ENCODE measurements around the gene SOX11.

SOX11 gene

DNA sequence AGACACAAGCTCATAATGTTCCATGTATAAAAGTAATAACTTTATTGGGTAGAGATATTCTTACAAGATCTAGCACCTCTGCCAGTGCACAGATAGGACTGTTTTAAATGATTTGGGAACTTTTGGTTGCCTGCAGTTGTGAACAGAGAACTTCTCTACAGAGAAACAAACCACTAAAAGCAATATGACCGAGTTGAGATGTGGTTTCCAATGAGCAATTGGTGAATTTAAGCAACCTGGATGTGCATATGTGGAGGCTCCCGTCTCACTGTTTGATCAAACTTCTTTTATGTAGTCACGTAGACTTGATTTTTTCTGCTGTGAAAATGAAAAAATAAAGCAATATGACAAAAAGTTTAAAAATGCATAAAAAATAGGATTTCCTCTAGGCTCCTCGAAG is 7.8 kb downstream of the SOX11 start:
- H2AFZ ChIP-seq (ENCODE audit: low read depth, low read length), result no peak overlapping the region
- H2BK12ac ChIP-seq (ENCODE audit: low read length in 2 of 2), result no peak overlapping the region
- no peak overlapping the region for H4K8ac ChIP-seq (ENCODE audit: low read length)
- DNase-seq, result no peak
- H3K27ac ChIP-seq (ENCODE audit: low read length, poor library complexity, severe bottlenecking), result no peak overlapping the region
- no peak overlapping the region for H3K23ac ChIP-seq (ENCODE audit: low read length in 2 of 2)
- peaks cover 0 to 18% of the 10 kb centered on the region in 2 experiments for H3K27me3 ChIP-seq (ENCODE audit: control insufficient read depth in 1 of 2, insufficient read depth in 1 of 2, low read length in 2 of 2)
- no peaks in the 10 kb centered on the region for H3K9me3 ChIP-seq (ENCODE audit: control insufficient read depth, low read length)
- no peak overlapping the region for H3K9ac ChIP-seq (ENCODE audit: low read length)
- H3K4me1 ChIP-seq (ENCODE audit: control insufficient read depth, insufficient read depth, low read depth, low read length), result no peaks in the 10 kb centered on the region
- no peak overlapping the region for H3K4me2 ChIP-seq (ENCODE audit: low read length, poor library complexity, severe bottlenecking)
- no peak overlapping the region for H2BK15ac ChIP-seq (ENCODE audit: low read depth, poor library complexity, severe bottlenecking)
- no peaks in the 10 kb centered on the region for H3K36me3 ChIP-seq (ENCODE audit: control insufficient read depth in 1 of 2, insufficient read depth in 2 of 2, low read depth in 1 of 2, low read length in 2 of 2)
- no peak overlapping the region for H4K91ac ChIP-seq (ENCODE audit: low read length)
- H3K4ac ChIP-seq (ENCODE audit: low read depth in 1 of 2, low read length in 2 of 2), result no peak overlapping the region
- H3K79me1 ChIP-seq (replicated peaks; ENCODE audit: low read length, poor library complexity, severe bottlenecking), result peaks cover 3% of the 10 kb centered on the region
- H3K18ac ChIP-seq (ENCODE audit: low read depth in 1 of 2, low read length in 2 of 2), result no peak overlapping the region
- 99% methylated on average over 4 of the region's 4 CpGs for WGBS
- no peak overlapping the region for H3K4me3 ChIP-seq (ENCODE audit: insufficient read depth in 1 of 2, low read depth in 1 of 2, low read length in 2 of 2)
- H2BK120ac ChIP-seq (ENCODE audit: low read depth, low read length), result no peak overlapping the region
- H2AK5ac ChIP-seq (ENCODE audit: low read length, severe bottlenecking), result no peak overlapping the region
- no peak overlapping the region for H2BK5ac ChIP-seq (ENCODE audit: low read depth, low read length, poor library complexity, severe bottlenecking)
- no peak overlapping the region for H3K14ac ChIP-seq (ENCODE audit: low read length in 2 of 2)

DNA sequence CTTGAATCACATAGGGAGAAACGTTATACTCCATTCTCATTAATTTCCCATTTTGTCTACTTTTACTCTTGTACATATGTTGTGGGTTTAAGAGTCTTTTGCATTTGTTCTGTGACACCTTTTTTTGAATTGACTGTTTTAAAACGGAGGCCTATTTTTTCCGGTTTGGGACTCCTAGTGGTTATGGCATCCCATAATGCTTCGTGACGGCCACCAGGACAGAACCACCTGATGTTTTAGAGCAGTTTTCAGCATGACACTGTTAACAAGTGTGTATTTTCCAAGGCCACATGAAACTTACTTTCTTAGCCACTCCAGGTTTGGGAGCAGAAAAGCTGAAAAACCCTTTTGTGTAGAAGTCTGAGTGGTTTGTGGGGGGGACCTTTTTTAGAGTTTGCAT is 8.4 kb downstream of the SOX11 start:
- Histone ChIP-seq H4K8ac (ENCODE audit: low read length) (no peak overlapping the region), H3K9me3 (ENCODE audit: control insufficient read depth, low read length) (no peaks in the 10 kb centered on the region), H2BK120ac (ENCODE audit: low read depth, low read length) (no peak overlapping the region), H3K36me3 (ENCODE audit: control insufficient read depth in 1 of 2, insufficient read depth in 2 of 2, low read depth in 1 of 2, low read length in 2 of 2) (no peaks in the 10 kb centered on the region), H3K14ac (ENCODE audit: low read length in 2 of 2) (no peak overlapping the region), H3K79me1 (replicated peaks; ENCODE audit: low read length, poor library complexity, severe bottlenecking) (peaks cover 3% of the 10 kb centered on the region), H3K27ac (ENCODE audit: low read length, poor library complexity, severe bottlenecking) (no peak overlapping the region), H2BK5ac (ENCODE audit: low read depth, low read length, poor library complexity, severe bottlenecking) (no peak overlapping the region), H3K4ac (ENCODE audit: low read depth in 1 of 2, low read length in 2 of 2) (no peak overlapping the region), H3K23ac (ENCODE audit: low read length in 2 of 2) (no peak overlapping the region), H3K4me3 (ENCODE audit: insufficient read depth in 1 of 2, low read depth in 1 of 2, low read length in 2 of 2) (no peak overlapping the region), H4K91ac (ENCODE audit: low read length) (no peak overlapping the region), H3K27me3 (ENCODE audit: control insufficient read depth in 1 of 2, insufficient read depth in 1 of 2, low read length in 2 of 2) (peaks cover 0 to 12% of the 10 kb centered on the region in 2 experiments), H3K4me1 (ENCODE audit: control insufficient read depth, insufficient read depth, low read depth, low read length) (no peaks in the 10 kb centered on the region), H2BK15ac (ENCODE audit: low read depth, poor library complexity, severe bottlenecking) (no peak overlapping the region), H3K4me2 (ENCODE audit: low read length, poor library complexity, severe bottlenecking) (no peak overlapping the region), H3K9ac (ENCODE audit: low read length) (no peak overlapping the region), H2AFZ (ENCODE audit: low read depth, low read length) (no peak overlapping the region), H3K18ac (ENCODE audit: low read depth in 1 of 2, low read length in 2 of 2) (no peak overlapping the region), H2BK12ac (ENCODE audit: low read length in 2 of 2) (no peak overlapping the region), H2AK5ac (ENCODE audit: low read length, severe bottlenecking) (no peak overlapping the region)
- DNase-seq, result no peak
- 99% methylated on average over 4 of the region's 5 CpGs for WGBS

DNA sequence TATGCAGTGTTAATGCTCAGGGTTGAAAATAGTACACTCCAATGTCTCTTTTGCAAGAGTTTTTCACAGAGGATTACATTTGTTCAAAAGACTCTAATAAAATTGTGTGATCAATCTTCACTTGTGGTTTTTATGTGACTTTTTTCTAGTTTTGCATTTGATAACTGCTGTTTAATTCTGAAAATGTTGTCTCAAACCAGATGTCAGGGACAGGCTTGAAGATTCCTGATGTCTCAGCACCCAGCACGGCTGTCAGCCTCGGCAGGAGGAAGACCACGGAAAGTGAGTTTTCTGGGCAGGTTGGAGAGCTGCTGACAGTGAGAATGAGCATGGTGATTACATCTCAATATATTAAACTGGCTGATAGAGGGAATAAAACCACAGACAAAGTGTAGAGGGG is 9.1 kb downstream of the SOX11 start:
- Histone ChIP-seq H4K8ac (ENCODE audit: low read length) (no peak overlapping the region), H2BK120ac (ENCODE audit: low read depth, low read length) (no peak overlapping the region), H2BK5ac (ENCODE audit: low read depth, low read length, poor library complexity, severe bottlenecking) (no peak overlapping the region), H3K36me3 (ENCODE audit: control insufficient read depth in 1 of 2, insufficient read depth in 2 of 2, low read depth in 1 of 2, low read length in 2 of 2) (no peaks in the 10 kb centered on the region), H3K18ac (ENCODE audit: low read depth in 1 of 2, low read length in 2 of 2) (no peak overlapping the region), H3K4me3 (ENCODE audit: insufficient read depth in 1 of 2, low read depth in 1 of 2, low read length in 2 of 2) (no peak overlapping the region), H3K27ac (ENCODE audit: low read length, poor library complexity, severe bottlenecking) (no peak overlapping the region), H3K27me3 (ENCODE audit: control insufficient read depth in 1 of 2, insufficient read depth in 1 of 2, low read length in 2 of 2) (peaks cover 0 to 9% of the 10 kb centered on the region in 2 experiments), H3K9ac (ENCODE audit: low read length) (no peak overlapping the region), H3K4me2 (ENCODE audit: low read length, poor library complexity, severe bottlenecking) (no peak overlapping the region), H3K4ac (ENCODE audit: low read depth in 1 of 2, low read length in 2 of 2) (no peak overlapping the region), H2BK15ac (ENCODE audit: low read depth, poor library complexity, severe bottlenecking) (no peak overlapping the region), H3K4me1 (ENCODE audit: control insufficient read depth, insufficient read depth, low read depth, low read length) (no peaks in the 10 kb centered on the region), H3K14ac (ENCODE audit: low read length in 2 of 2) (no peak overlapping the region), H2AFZ (ENCODE audit: low read depth, low read length) (no peak overlapping the region), H2BK12ac (ENCODE audit: low read length in 2 of 2) (no peak overlapping the region), H3K9me3 (ENCODE audit: control insufficient read depth, low read length) (no peaks in the 10 kb centered on the region), H3K79me1 (replicated peaks; ENCODE audit: low read length, poor library complexity, severe bottlenecking) (peaks cover 3% of the 10 kb centered on the region), H4K91ac (ENCODE audit: low read length) (no peak overlapping the region), H3K23ac (ENCODE audit: low read length in 2 of 2) (no peak overlapping the region), H2AK5ac (ENCODE audit: low read length, severe bottlenecking) (no peak overlapping the region)
- WGBS, result 95% methylated on average over 3 of the region's 3 CpGs
- no peak for DNase-seq

DNA sequence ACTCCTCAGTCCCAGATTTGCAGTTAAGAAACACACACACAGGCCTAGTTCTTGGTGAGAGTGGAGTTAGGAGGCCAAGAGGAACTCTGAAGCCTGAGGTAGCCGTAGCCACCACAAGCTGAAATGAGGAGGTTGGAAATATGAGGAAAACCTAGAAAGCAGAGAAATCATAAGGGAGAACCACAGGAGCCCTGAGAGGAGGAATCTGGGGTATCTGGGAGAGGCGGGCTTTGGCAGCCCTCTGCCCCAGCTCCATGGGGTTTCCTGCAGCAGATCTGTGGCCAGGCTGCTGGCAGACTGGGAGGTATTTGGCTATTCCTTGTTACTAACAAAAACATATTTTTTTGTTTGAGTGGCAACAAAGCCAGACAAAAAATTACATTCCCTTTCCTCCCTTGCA is 11.0 kb downstream of the SOX11 start:
- Histone ChIP-seq H3K9me3 (ENCODE audit: control insufficient read depth, low read length) (no peaks in the 10 kb centered on the region), H3K4me3 (ENCODE audit: insufficient read depth in 1 of 2, low read depth in 1 of 2, low read length in 2 of 2) (no peak overlapping the region), H3K79me1 (replicated peaks; ENCODE audit: low read length, poor library complexity, severe bottlenecking) (peaks cover 3% of the 10 kb centered on the region), H3K4ac (ENCODE audit: low read depth in 1 of 2, low read length in 2 of 2) (no peak overlapping the region), H2BK5ac (ENCODE audit: low read depth, low read length, poor library complexity, severe bottlenecking) (no peak overlapping the region), H2AK5ac (ENCODE audit: low read length, severe bottlenecking) (no peak overlapping the region), H3K18ac (ENCODE audit: low read depth in 1 of 2, low read length in 2 of 2) (no peak overlapping the region), H3K27me3 (ENCODE audit: control insufficient read depth in 1 of 2, insufficient read depth in 1 of 2, low read length in 2 of 2) (peaks cover 0 to 3% of the 10 kb centered on the region in 2 experiments), H3K14ac (ENCODE audit: low read length in 2 of 2) (no peak overlapping the region), H4K91ac (ENCODE audit: low read length) (no peak overlapping the region), H2BK12ac (ENCODE audit: low read length in 2 of 2) (no peak overlapping the region), H2BK15ac (ENCODE audit: low read depth, poor library complexity, severe bottlenecking) (no peak overlapping the region), H3K36me3 (ENCODE audit: control insufficient read depth in 1 of 2, insufficient read depth in 2 of 2, low read depth in 1 of 2, low read length in 2 of 2) (no peaks in the 10 kb centered on the region), H4K8ac (ENCODE audit: low read length) (no peak overlapping the region), H3K23ac (ENCODE audit: low read length in 2 of 2) (no peak overlapping the region), H3K9ac (ENCODE audit: low read length) (no peak overlapping the region), H3K4me1 (ENCODE audit: control insufficient read depth, insufficient read depth, low read depth, low read length) (peaks cover 5% of the 10 kb centered on the region), H3K27ac (ENCODE audit: low read length, poor library complexity, severe bottlenecking) (no peak overlapping the region), H3K4me2 (ENCODE audit: low read length, poor library complexity, severe bottlenecking) (no peak overlapping the region), H2BK120ac (ENCODE audit: low read depth, low read length) (no peak overlapping the region), H2AFZ (ENCODE audit: low read depth, low read length) (no peak overlapping the region)
- no peak for DNase-seq
- 96% methylated on average over 2 of the region's 2 CpGs for WGBS

All from mesenchymal stem cell (in vitro differentiated cells and primary cell).